DND-41 (cell line): ENCODE measurements around the gene CD86.

Experiments used
- ATAC-seq: fragments of 200-7000 bp; cut with Tn5 transposase; 3 replicates; pipeline ENCODE4 v1.9.1; 2021; ENCODE audit warnings: low read depth; ENCODE audit not compliant: insufficient read depth
- DNase-seq: peaks from one replicate; pipeline ENCODE4 v3.0.0-alpha.2; 2020
- H2AFZ ChIP-seq: 2 replicates; pipeline ENCODE4 v1.6.0; 2012; ENCODE audit warnings: low read depth, low read length
- H3K27ac ChIP-seq: 2 replicates; pipeline ENCODE4 v1.5.1; 2012; ENCODE audit warnings: low read length, inconsistent platforms
- H3K27me3 ChIP-seq: fragments of 200-600 bp; sonication (generic); 2 replicates; pipeline ENCODE4 v1.6.0; 2012; ENCODE audit warnings: low read length, mild to moderate bottlenecking, inconsistent platforms; ENCODE audit not compliant: insufficient read depth, poor library complexity
- H3K36me3 ChIP-seq: 2 replicates; pipeline ENCODE4 v1.5.1; 2012; ENCODE audit warnings: low read length, inconsistent platforms; ENCODE audit not compliant: insufficient read depth
- H3K4me1 ChIP-seq: 2 replicates; pipeline ENCODE4 v1.5.1; 2012; ENCODE audit warnings: mild to moderate bottlenecking, low read length; ENCODE audit not compliant: insufficient read depth
- H3K4me2 ChIP-seq: 2 replicates; pipeline ENCODE4 v1.6.0; 2012; ENCODE audit warnings: mild to moderate bottlenecking, moderate library complexity, low read length, inconsistent platforms; ENCODE audit not compliant: insufficient read depth
- H3K4me3 ChIP-seq, 2 experiments: fragments of 200-600 bp in 1 of 2; shearing (Covaris generic) in 1 of 2; 2 replicates each; pipeline ENCODE4 v1.5.1; 2012 to 2016; ENCODE audit warnings: inconsistent platforms in 2 of 2, low read length in 2 of 2, mild to moderate bottlenecking in 2 of 2, low read depth in 1 of 2, moderate library complexity in 1 of 2
- H3K79me2 ChIP-seq: 2 replicates; pipeline ENCODE4 v1.6.0; 2012; ENCODE audit warnings: low read length, inconsistent platforms; ENCODE audit not compliant: insufficient read depth
- H3K9ac ChIP-seq: 2 replicates; pipeline ENCODE4 v1.6.0; 2012; ENCODE audit warnings: low read depth, mild to moderate bottlenecking, inconsistent platforms, low read length, moderate library complexity
- H3K9me3 ChIP-seq: 2 replicates; pipeline ENCODE4 v1.5.1; 2012; ENCODE audit warnings: low read length, moderate library complexity, mild to moderate bottlenecking, inconsistent platforms; ENCODE audit not compliant: insufficient read depth, severe bottlenecking
- H4K20me1 ChIP-seq: 2 replicates; pipeline ENCODE4 v1.6.0; 2012; ENCODE audit warnings: low read length; ENCODE audit not compliant: insufficient read depth
- EZH2 ChIP-seq: IDR thresholded peaks from 3 replicates; pipeline ENCODE4 v1.6.1; 2012; ENCODE audit warnings: borderline replicate concordance, low read depth, mild to moderate bottlenecking, moderate library complexity, low read length, inconsistent platforms; ENCODE audit not compliant: severe bottlenecking
- TF ChIP-seq, protein P1 (sequence below): IDR thresholded peaks from 2 replicates; pipeline ENCODE4 v1.5.1; 2012; ENCODE audit warnings: borderline replicate concordance, low read length, moderate library complexity, mild to moderate bottlenecking; ENCODE audit not compliant: poor library complexity, severe bottlenecking; ENCODE audit errors: extremely low read depth

Gene CD86

DNA sequence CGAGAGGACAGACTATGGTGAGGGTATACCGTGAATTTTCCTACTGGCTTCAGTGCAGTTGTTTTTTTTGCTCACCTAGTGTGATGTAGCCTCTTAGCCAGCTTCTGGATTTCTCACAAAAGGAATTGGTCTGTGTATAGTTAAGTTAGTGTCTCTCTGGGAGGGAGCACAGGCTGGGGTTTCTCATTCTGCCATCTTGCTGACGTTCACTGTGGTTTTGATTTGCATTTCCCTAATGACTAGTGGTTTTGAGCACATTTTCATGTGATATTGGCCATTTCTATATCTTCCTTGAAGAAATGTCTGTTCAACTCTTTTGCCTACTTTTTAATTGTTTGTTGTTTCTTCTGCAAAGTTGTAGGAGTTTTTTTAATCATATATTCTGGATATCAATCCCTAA lies 2.2 kb upstream of the CD86 start:
- H2AFZ ChIP-seq, result no peak overlapping the region
- no peaks in the 10 kb centered on the region for H3K79me2 ChIP-seq
- TF ChIP-seq, protein P1, sequence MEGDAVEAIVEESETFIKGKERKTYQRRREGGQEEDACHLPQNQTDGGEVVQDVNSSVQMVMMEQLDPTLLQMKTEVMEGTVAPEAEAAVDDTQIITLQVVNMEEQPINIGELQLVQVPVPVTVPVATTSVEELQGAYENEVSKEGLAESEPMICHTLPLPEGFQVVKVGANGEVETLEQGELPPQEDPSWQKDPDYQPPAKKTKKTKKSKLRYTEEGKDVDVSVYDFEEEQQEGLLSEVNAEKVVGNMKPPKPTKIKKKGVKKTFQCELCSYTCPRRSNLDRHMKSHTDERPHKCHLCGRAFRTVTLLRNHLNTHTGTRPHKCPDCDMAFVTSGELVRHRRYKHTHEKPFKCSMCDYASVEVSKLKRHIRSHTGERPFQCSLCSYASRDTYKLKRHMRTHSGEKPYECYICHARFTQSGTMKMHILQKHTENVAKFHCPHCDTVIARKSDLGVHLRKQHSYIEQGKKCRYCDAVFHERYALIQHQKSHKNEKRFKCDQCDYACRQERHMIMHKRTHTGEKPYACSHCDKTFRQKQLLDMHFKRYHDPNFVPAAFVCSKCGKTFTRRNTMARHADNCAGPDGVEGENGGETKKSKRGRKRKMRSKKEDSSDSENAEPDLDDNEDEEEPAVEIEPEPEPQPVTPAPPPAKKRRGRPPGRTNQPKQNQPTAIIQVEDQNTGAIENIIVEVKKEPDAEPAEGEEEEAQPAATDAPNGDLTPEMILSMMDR, result no peak
- no peak for TF ChIP-seq EZH2
- H3K4me1 ChIP-seq, result no peaks in the 10 kb centered on the region
- no peak for ATAC-seq
- H3K4me2 ChIP-seq, result no peak overlapping the region
- no peak for DNase-seq
- no peak overlapping the region for H3K9ac ChIP-seq
- H3K27me3 ChIP-seq, result no peaks in the 10 kb centered on the region
- no peaks in the 10 kb centered on the region for H4K20me1 ChIP-seq
- H3K4me3 ChIP-seq, result no peak overlapping the region
- no peak overlapping the region for H3K27ac ChIP-seq
- no peaks in the 10 kb centered on the region for H3K36me3 ChIP-seq
- H3K9me3 ChIP-seq, result no peaks in the 10 kb centered on the region

- H3K4me2 ChIP-seq, result no peak overlapping the region
- no peak overlapping the region for H3K27ac ChIP-seq
- H3K27me3 ChIP-seq, result no peaks in the 10 kb centered on the region
- TF ChIP-seq, protein P1, result no peak
- TF ChIP-seq EZH2, result no peak
- no peak overlapping the region for H3K9ac ChIP-seq
- no peak overlapping the region for H2AFZ ChIP-seq
- H3K4me3 ChIP-seq, result no peak overlapping the region
- H3K36me3 ChIP-seq, result no peaks in the 10 kb centered on the region
- DNase-seq, result no peak
- H4K20me1 ChIP-seq, result no peaks in the 10 kb centered on the region
- H3K4me1 ChIP-seq, result no peaks in the 10 kb centered on the region
- no peaks in the 10 kb centered on the region for H3K9me3 ChIP-seq
- no peak for ATAC-seq
- H3K79me2 ChIP-seq, result no peaks in the 10 kb centered on the region
These were observed 2.5 kb downstream of the CD86 start for GRCh38 chr3:122057671-122058070.

- no peak overlapping the region for H3K4me2 ChIP-seq
- H3K79me2 ChIP-seq, result no peaks in the 10 kb centered on the region
- H3K27me3 ChIP-seq, result no peaks in the 10 kb centered on the region
- ATAC-seq (no peak), DNase-seq (no peak)
- H3K36me3 ChIP-seq, result no peaks in the 10 kb centered on the region
- no peaks in the 10 kb centered on the region for H4K20me1 ChIP-seq
- no peak overlapping the region for H2AFZ ChIP-seq
- TF ChIP-seq EZH2, result no peak
- TF ChIP-seq, protein P1, result no peak
- H3K9ac ChIP-seq, result no peak overlapping the region
- H3K4me3 ChIP-seq, result no peak overlapping the region
- H3K4me1 ChIP-seq, result no peaks in the 10 kb centered on the region
- H3K9me3 ChIP-seq, result no peaks in the 10 kb centered on the region
- H3K27ac ChIP-seq, result no peak overlapping the region
These were observed 3.1 kb downstream of the CD86 start for GRCh38 chr3:122058294-122058693.

GRCh38 chr3:122060040-122060698 lies 5.0 kb downstream of the CD86 start:
- no peaks in the 10 kb centered on the region for H3K79me2 ChIP-seq
- no peak for TF ChIP-seq EZH2
- TF ChIP-seq, protein P1, result no peak
- H3K27me3 ChIP-seq, result peaks cover 6% of the 10 kb centered on the region
- no peak for ATAC-seq
- H3K4me2 ChIP-seq, result no peak overlapping the region
- H3K9me3 ChIP-seq, result no peaks in the 10 kb centered on the region
- H3K27ac ChIP-seq, result no peak overlapping the region
- H3K4me1 ChIP-seq, result no peaks in the 10 kb centered on the region
- H3K4me3 ChIP-seq, result no peak overlapping the region
- no peaks in the 10 kb centered on the region for H4K20me1 ChIP-seq
- H3K36me3 ChIP-seq, result no peaks in the 10 kb centered on the region
- no peak overlapping the region for H3K9ac ChIP-seq
- H2AFZ ChIP-seq, result no peak overlapping the region
- no peak for DNase-seq
